HEK293T (cell line): Measurements from ENCODE around the gene PCDHB9.
"Not testable (repeated sequence)": the region's sequence is repeated elsewhere in the genome, so short reads cannot be mapped to it uniquely, and the experiment has no call there.

ENCODE experiments used
- ARNT ChIP-seq: fragments of 450-650 bp; IDR thresholded peaks from 2 replicates; pipeline ENCODE4 v1.6.1; 2017; ENCODE audit warnings: mild to moderate bottlenecking
- BHLHE40 ChIP-seq: fragments of 450-650 bp; IDR thresholded peaks from 2 replicates; pipeline ENCODE4 v1.6.1; 2016; ENCODE audit warnings: mild to moderate bottlenecking, moderate library complexity, borderline replicate concordance
- CTBP1 ChIP-seq: fragments of 450-650 bp; IDR thresholded peaks from 2 replicates; pipeline ENCODE4 v1.6.1; 2016; ENCODE audit warnings: borderline replicate concordance
- ELF4 ChIP-seq: fragments of 450-650 bp; IDR thresholded peaks from 2 replicates; pipeline ENCODE4 v1.6.1; 2017; ENCODE audit warnings: antibody characterized with exemption
- FOXA1 ChIP-seq: fragments of 450-650 bp; IDR thresholded peaks from 2 replicates; pipeline ENCODE4 v1.6.1; 2016; ENCODE audit warnings: mild to moderate bottlenecking
- FOXK2 ChIP-seq: fragments of 450-650 bp; IDR thresholded peaks from 2 replicates; pipeline ENCODE4 v1.6.1; 2016; ENCODE audit warnings: mild to moderate bottlenecking
- FOXM1 ChIP-seq: fragments of 450-650 bp; IDR thresholded peaks from 2 replicates; pipeline ENCODE4 v1.6.1; 2017; ENCODE audit warnings: mild to moderate bottlenecking, borderline replicate concordance
- HDGF ChIP-seq: fragments of 450-650 bp; IDR thresholded peaks from 2 replicates; pipeline ENCODE4 v1.6.1; 2017; ENCODE audit warnings: antibody characterized with exemption, borderline replicate concordance
- L3MBTL2 ChIP-seq: fragments of 450-650 bp; conservative IDR thresholded peaks from 2 replicates; pipeline ENCODE4 v1.6.1; 2016; ENCODE audit warnings: mild to moderate bottlenecking
- LEF1 ChIP-seq: fragments of 450-650 bp; IDR thresholded peaks from 2 replicates; pipeline ENCODE4 v1.6.1; 2017; ENCODE audit warnings: mild to moderate bottlenecking, borderline replicate concordance
- SUZ12 ChIP-seq: fragments of 450-650 bp; IDR thresholded peaks from 2 replicates; pipeline ENCODE4 v1.6.1; 2016; ENCODE audit warnings: mild to moderate bottlenecking
- TARDBP ChIP-seq: fragments of 450-650 bp; IDR thresholded peaks from 2 replicates; pipeline ENCODE4 v1.6.1; 2016
- ZNF384 ChIP-seq: fragments of 450-650 bp; IDR thresholded peaks from 2 replicates; pipeline ENCODE4 v1.6.1; 2016
- TF ChIP-seq, protein P1 (sequence below): fragments of 450-650 bp; IDR thresholded peaks from 2 replicates; pipeline ENCODE4 v1.6.1; 2016

GRCh38 chr5:141179876-141180275 lies 7.1 kb upstream of the PCDHB9 start:
- not testable (repeated sequence) for TF ChIP-seq FOXM1, ELF4, ARNT, TARDBP, L3MBTL2, BHLHE40, LEF1, FOXA1, ZNF384, FOXK2, CTBP1, HDGF, SUZ12
- TF ChIP-seq, protein P1, sequence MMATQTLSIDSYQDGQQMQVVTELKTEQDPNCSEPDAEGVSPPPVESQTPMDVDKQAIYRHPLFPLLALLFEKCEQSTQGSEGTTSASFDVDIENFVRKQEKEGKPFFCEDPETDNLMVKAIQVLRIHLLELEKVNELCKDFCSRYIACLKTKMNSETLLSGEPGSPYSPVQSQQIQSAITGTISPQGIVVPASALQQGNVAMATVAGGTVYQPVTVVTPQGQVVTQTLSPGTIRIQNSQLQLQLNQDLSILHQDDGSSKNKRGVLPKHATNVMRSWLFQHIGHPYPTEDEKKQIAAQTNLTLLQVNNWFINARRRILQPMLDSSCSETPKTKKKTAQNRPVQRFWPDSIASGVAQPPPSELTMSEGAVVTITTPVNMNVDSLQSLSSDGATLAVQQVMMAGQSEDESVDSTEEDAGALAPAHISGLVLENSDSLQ = not testable (repeated sequence)
